Measurements from ENCODE around the gene ADAMTS15.

Gene ADAMTS15

GRCh38 chr11:130516554-130517505, 68.4 kb downstream of the ADAMTS15 start:
- no peak for DNase-seq

GRCh38 chr11:130518164-130518680, 69.8 kb downstream of the ADAMTS15 start:
- no peak for DNase-seq

GRCh38 chr11:130519128-130519932, 70.9 kb downstream of the ADAMTS15 start:
- no peak for DNase-seq

GRCh38 chr11:130520271-130520671, 71.8 kb downstream of the ADAMTS15 start:
- no peak for DNase-seq

- DNase-seq, result no peak
Measured at GRCh38 chr11:130522284-130522961, 74.0 kb downstream of the ADAMTS15 start.

- no peak for DNase-seq
Measured at GRCh38 chr11:130523166-130523565, 74.7 kb downstream of the ADAMTS15 start.

- no peak for DNase-seq
Measured at GRCh38 chr11:130523609-130524008, 75.2 kb downstream of the ADAMTS15 start.

GRCh38 chr11:130524132-130524790, 75.8 kb downstream of the ADAMTS15 start:
- no peak for DNase-seq

- DNase-seq, result no peak
Measured at GRCh38 chr11:130525307-130525706, 76.9 kb downstream of the ADAMTS15 start.
